GM20000 (cell line): ENCODE measurements around the gene C3orf85.

Source experiments
- DNase-seq: peaks from one replicate; pipeline ENCODE4 v3.0.0; 2012; ENCODE audit warnings: low spot score
- CTCF ChIP-seq: IDR thresholded peaks from 2 replicates; pipeline ENCODE4 v1.5.1; 2012; ENCODE audit warnings: mild to moderate bottlenecking, control low read depth; ENCODE audit errors: extremely low read depth, missing control alignments

The C3orf85 gene

GRCh38 chr3:109149078-109149477 is 12.6 kb downstream of the C3orf85 start:
- DNase-seq = no peak
- no peak for TF ChIP-seq CTCF

GRCh38 chr3:109152320-109152719 is 15.8 kb downstream of the C3orf85 start:
- no peak for DNase-seq
- no peak for TF ChIP-seq CTCF

GRCh38 chr3:109154979-109155378 is 18.5 kb downstream of the C3orf85 start:
- DNase-seq = no peak
- no peak for TF ChIP-seq CTCF

GRCh38 chr3:109155828-109156227 is 19.3 kb downstream of the C3orf85 start:
- no peak for TF ChIP-seq CTCF
- DNase-seq = no peak

- no peak for TF ChIP-seq CTCF
- no peak for DNase-seq
These were observed 25.1 kb downstream of the C3orf85 start for GRCh38 chr3:109161487-109162123.

- TF ChIP-seq CTCF = no peak
- DNase-seq = no peak
These were observed 29.4 kb downstream of the C3orf85 start for GRCh38 chr3:109165905-109166304.

- no peak for TF ChIP-seq CTCF
- no peak for DNase-seq
These were observed 35.0 kb downstream of the C3orf85 start for GRCh38 chr3:109171479-109171878.
